T47D (cell line): Measurements from ENCODE around the gene MARVELD3.
"Not testable (repeated sequence)": the region's sequence is repeated elsewhere in the genome, so short reads cannot be mapped to it uniquely, and the experiment has no call there.

Source experiments
- DNase-seq, 2 experiments: peaks; one replicate each; pipeline versions ENCODE4 v3.0.0 to v3.0.0-alpha.2; 2011 to 2012; ENCODE audit warnings: low read depth in 1 of 2, low spot score in 1 of 2
- JUND ChIP-seq: IDR thresholded peaks from 2 replicates; pipeline ENCODE4 v1.6.1; 2012; ENCODE audit warnings: low read depth
- in situ Hi-C: cut with HindIII; loops from 2 replicates; pipeline ENCODE4 v1.10.0; 2016; ENCODE audit warnings: low sequenced_read_pairs, low pct_unique_long_range_greater_than_20kb

The MARVELD3 gene

GRCh38 chr16:71626018-71626857, at the start of gene MARVELD3:
Gene MARVELD3 (plus strand): TSS chr16:71626184. CDS start chr16:71626230, 46 bp downstream.
- DNase-seq, result peak; percentile 94 to 95
- in situ Hi-C loops, result no loop called here
- no peak for TF ChIP-seq JUND

GRCh38 chr16:71576971-71577370, 49.0 kb upstream of the MARVELD3 start, which contains the start of gene TAT:
Gene TAT (minus strand): TSS chr16:71577092. CDS start chr16:71576415, 677 bp downstream.
- TF ChIP-seq JUND, result no peak
- DNase-seq, result no peak
- in situ Hi-C loops, result no loop called here

- in situ Hi-C loops, DNase-seq: not testable (repeated sequence)
Observed at GRCh38 chr16:71582553-71582848, 43.5 kb upstream of the MARVELD3 start.

GRCh38 chr16:71584543-71585317, 41.3 kb upstream of the MARVELD3 start:
- in situ Hi-C loops, result no loop called here
- TF ChIP-seq JUND, result no peak
- no peak for DNase-seq

GRCh38 chr16:71585318-71585703, 40.7 kb upstream of the MARVELD3 start:
- peak; percentile 38 to 65 for DNase-seq
- in situ Hi-C loops, result no loop called here
- no peak for TF ChIP-seq JUND

- in situ Hi-C loops, DNase-seq: not testable (repeated sequence)
Observed at GRCh38 chr16:71589334-71589733, 36.6 kb upstream of the MARVELD3 start.

GRCh38 chr16:71590071-71590470, 35.9 kb upstream of the MARVELD3 start:
- DNase-seq, in situ Hi-C loops: not testable (repeated sequence)

- in situ Hi-C loops, result no loop called here
Observed at GRCh38 chr16:71590584-71590983, 35.4 kb upstream of the MARVELD3 start.

GRCh38 chr16:71591917-71592316, 34.1 kb upstream of the MARVELD3 start:
- TF ChIP-seq JUND, result no peak
- in situ Hi-C loops, result no loop called here

More at GRCh38 chr16:71590584-71590983, 35.4 kb upstream of the MARVELD3 start:
- no peak for DNase-seq
- no peak for TF ChIP-seq JUND

GRCh38 chr16:71593048-71593999, 32.7 kb upstream of the MARVELD3 start:
- TF ChIP-seq JUND, result no peak
- in situ Hi-C loops, result no loop called here
- peak in 1 of 2 experiments; percentile 42 for DNase-seq

More at GRCh38 chr16:71591917-71592316, 34.1 kb upstream of the MARVELD3 start:
- DNase-seq, result no peak

- in situ Hi-C loops, result no loop called here
- DNase-seq, result peak in 1 of 2 experiments; percentile 59
- no peak for TF ChIP-seq JUND
Observed at GRCh38 chr16:71594000-71594646, 31.9 kb upstream of the MARVELD3 start.

- in situ Hi-C loops, DNase-seq: not testable (repeated sequence)
Observed at GRCh38 chr16:71595340-71595826, 30.6 kb upstream of the MARVELD3 start.

- in situ Hi-C loops, result not testable (repeated sequence)
Observed at GRCh38 chr16:71598426-71598825, 27.6 kb upstream of the MARVELD3 start.

More at GRCh38 chr16:71598426-71598825, 27.6 kb upstream of the MARVELD3 start:
- not testable (repeated sequence) for DNase-seq
